NOMO-1 treated with dmso at 0.1 percent for 144 hours (cell line): ENCODE results near the gene CTSZ.

ENCODE experiments used
- DNase-seq: peaks from one replicate; lab custom pipeline; 2025; ENCODE audit not compliant: unreplicated experiment; lab: John Stamatoyannopoulos, UW

CTSZ gene

GRCh38 chr20:59032023-59032712 is 25.1 kb upstream of the CTSZ start, which contains the start of gene ATP5F1E:
Gene ATP5F1E (minus strand): TSS chr20:59032335. CDS start chr20:59032251, 84 bp downstream.
- peak; percentile 97 for DNase-seq

- no peak for DNase-seq
Observed at GRCh38 chr20:59031564-59032022, 24.5 kb upstream of the CTSZ start.

DNA sequence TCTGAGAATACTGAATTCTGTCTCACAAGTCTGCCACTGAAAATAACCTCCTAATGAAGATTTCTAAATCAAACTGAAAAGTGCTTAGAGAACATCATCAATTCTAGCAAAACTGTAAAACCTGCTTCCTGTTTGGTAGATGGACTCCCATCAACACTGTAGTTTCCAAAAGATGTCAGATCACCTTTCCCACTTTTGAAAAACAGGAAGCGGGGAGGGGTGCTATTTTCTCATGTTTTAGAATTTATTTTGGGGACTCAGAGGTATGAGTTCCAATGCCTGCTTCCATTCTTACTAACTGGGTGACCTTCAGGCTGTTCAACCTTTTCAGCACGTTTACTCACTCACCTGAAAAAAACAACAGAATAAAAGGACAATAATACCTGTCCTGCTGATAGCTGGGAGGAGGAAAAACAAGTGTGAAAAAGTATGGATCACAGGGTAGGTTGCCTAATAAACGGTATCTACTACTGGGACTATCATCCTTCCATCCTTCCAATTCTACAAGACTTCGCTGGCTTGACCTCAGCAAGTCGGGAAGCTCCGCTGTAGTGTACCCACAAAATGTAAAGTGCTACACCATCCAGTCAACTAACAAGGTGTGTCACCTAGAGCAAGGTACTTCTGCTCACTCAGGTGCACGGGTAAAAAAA is 24.0 kb upstream of the CTSZ start:
- DNase-seq: no peak

DNA sequence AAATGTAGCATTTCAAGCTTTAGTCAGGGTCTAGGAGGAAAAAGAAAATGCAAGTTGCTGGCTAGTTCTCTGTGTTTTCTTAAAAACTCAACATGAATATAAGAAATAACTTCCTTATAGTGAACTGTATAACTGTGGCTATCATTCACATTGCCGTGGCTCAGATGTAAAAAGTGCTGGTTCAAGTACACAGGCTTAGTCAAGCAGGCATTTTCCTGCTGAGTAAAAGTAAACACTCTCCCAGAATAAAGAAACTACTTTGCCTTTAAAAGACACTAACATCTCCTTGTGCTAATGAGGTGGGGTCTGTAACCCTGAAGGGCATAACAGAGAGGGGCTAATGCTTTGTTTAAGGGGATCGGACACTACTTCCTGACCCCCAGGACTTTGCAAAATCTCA is 21.8 kb upstream of the CTSZ start:
- DNase-seq: no peak

DNA sequence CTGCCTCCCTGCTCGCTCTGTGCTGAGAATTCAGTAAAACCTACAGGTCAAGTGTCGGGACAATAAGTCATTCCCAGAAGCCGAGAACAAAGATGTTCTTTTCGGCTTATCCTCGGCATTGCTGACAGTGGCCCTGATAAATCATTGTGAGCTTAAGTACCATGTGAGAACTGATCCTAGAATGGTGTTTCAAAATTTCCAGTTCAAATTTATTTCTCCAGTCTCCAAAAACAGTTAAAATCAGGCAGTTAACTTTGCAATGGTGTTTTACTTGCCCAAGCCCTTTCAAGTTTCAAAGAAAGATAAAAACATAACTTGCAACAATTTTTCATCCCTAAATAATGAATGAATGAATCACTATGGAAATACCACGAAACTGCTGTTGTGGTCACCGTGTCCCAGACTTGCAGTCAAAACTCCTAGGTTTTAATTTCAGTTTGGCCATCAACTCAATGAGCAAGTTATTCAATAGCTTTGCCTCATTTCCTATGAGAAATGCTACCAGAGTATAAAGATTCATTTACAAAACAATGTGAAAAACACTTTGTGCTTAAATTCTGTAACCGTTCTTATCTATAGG is 20.8 kb upstream of the CTSZ start:
- DNase-seq: no peak

DNA sequence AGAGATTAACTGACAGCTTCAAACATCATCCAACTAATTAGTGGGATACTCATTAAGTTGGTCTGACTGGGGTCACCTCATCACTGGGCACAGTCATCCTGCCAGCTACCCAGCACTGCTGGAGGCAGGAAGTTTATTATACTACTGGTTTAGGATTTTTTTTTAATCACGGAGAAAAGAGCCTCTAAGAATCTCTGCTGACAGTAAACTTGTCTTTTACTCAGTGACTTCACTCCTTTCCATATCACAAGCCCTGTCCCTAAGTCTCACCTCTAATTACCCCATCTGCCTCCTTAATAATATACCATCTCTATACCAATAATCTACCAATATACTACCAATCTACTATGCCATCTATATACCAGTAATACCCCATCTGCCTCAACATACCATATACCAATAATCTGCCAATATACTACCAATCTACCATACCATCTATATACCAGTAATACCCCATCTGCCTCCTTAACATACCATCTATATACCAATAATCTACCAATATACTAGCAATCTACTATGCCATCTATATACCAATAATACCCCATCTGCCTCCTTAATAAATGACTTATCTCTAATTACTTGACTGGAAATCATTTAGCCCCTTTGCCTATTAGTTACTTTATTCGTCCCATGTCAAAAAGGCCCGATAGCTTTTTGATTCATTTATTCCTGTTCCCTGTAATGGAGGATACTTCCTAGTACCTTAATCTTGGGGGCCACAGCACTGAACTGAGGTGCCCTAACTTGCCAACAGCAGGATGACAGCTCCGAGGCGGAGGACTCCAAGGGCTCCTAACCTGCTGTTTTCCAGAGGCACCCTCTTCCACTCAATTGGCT is 20.1 kb upstream of the CTSZ start:
- no peak for DNase-seq

GRCh38 chr20:59025511-59025910 is 18.5 kb upstream of the CTSZ start:
- no peak for DNase-seq

DNA sequence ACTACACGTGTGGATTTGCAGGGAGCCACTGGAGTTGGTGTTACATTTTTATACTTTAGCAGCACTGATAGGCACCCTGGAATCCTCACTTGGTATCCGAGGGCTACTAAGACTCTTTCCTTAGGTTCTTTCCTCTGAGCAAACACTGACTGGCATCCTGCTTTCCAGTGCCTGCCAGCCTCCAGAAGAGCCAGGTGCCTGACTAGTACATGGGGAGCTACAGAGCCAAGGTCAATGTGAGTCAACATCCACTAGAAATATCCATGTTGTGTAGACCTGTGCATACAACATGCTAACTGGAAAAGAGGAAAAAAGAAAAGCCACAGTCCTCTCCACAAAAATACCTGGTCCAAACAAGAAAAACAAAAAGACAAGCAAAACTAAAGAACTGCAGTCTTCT is 18.0 kb upstream of the CTSZ start:
- DNase-seq: no peak

DNA sequence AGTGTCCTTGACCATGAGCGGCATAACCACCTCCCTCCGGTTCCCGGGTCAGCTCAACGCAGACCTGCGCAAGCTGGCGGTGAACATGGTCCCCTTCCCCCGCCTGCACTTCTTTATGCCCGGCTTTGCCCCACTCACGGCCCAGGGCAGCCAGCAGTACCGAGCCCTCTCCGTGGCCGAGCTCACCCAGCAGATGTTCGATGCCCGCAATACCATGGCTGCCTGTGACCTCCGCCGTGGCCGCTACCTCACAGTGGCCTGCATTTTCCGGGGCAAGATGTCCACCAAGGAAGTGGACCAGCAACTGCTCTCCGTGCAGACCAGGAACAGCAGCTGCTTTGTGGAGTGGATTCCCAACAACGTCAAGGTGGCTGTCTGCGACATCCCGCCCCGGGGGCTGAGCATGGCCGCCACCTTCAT is 17.1 kb upstream of the CTSZ start:
- DNase-seq: no peak

DNA sequence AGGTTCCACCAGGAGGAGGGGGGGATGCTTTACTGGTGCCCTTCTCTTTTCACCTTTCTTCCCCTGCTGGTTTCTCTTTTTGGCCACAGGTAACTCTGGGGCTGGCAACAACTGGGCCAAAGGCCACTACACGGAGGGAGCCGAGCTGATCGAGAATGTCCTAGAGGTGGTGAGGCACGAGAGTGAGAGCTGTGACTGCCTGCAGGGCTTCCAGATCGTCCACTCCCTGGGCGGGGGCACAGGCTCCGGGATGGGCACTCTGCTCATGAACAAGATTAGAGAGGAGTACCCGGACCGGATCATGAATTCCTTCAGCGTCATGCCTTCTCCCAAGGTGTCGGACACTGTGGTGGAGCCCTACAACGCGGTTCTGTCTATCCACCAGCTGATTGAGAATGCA is 16.6 kb upstream of the CTSZ start:
- no peak for DNase-seq

DNA sequence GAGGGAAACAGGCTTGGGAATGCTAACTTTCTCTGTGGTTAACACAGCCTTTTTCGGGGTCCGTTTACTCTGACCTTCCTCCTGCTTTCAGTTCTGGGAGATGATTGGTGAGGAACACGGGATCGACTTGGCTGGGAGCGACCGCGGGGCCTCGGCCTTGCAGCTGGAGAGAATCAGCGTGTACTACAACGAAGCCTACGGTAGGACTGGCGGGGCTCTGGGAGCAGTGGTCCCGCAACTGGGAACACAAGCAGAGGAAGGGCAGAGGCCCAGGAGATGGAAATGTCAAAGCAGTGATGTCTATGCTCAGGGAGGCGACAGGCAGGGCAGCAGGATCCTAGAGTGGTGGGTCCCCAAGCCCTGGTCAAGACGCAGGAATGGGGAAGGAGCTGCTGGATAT is 15.7 kb upstream of the CTSZ start:
- DNase-seq: no peak

- DNase-seq: no peak
Observed at GRCh38 chr20:59020938-59021551, 14.0 kb upstream of the CTSZ start.

GRCh38 chr20:59019217-59019616 is 12.2 kb upstream of the CTSZ start, which contains the start of gene TUBB1:
Gene TUBB1 (plus strand): TSS chr20:59019429. CDS start chr20:59019523, 94 bp downstream.
- DNase-seq: no peak

GRCh38 chr20:59018817-59019216 is 11.8 kb upstream of the CTSZ start:
- DNase-seq: no peak

DNA sequence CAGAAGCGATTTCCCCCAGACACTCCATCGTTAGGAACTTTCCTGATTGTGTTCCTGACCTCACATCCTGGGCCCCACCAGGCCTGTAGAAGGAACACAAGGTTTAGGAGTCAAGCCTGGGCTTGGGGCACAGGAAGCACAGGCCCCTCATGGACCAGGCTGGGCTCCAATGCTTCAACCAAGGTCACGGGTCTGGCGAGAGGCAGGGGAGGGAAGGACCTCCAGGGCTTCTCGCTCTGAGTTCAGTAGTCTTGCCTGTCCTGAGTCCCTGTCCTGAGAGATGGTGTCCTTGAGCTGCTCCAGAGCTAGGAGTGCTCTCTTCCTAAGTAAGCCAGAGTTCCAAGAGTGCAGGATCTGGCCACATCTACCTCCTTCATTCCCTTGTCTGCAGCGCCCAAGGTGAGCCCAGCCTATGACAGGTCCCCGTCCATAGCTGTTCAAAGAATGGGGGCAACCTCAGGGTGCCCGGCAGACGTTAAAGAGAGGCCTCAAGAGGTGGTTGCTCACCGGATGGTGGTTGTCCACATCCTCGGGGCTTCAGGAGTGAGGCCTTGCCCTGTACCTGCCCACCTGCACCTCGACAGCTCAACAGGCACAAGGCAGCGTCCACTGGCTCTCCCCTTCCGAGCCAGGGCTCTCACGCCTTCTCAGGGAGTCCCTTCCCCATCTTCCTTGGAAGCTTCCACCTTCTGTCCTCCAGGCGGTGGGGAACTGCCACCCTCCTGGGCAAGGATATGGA is 10.6 kb upstream of the CTSZ start:
- DNase-seq: no peak

DNA sequence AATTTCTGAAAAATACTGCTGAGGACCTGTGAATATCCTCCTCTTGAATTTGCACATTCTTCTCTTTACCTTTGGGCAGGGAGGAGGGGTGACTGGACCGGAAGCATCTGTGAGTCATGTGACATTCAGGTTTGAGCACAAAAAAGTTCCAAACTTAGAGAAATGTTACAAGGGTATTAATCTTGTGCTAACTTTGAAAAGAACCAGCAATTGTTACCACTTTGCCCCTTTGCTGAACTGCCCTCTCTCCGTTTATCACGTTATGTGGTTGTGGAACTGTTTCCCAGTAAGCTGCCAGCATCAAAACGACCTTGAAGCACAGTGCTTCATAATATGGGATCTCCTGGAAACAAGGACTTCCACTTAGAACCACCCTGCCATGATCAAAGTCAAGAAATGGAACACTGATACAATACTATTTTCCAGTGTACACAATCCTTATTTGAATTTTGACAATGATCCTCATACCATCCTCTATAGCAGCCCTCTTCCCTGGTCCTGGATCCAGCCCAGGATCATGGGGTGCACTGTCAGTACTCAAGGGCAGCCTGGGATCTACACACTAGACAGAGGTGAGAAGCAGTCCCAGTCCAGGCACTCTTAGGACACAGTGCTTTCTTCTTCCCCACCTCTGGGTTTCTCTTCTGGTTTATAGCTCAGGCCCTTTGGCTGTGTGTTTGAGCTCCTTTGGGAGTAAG is 9.9 kb upstream of the CTSZ start:
- no peak for DNase-seq

DNA sequence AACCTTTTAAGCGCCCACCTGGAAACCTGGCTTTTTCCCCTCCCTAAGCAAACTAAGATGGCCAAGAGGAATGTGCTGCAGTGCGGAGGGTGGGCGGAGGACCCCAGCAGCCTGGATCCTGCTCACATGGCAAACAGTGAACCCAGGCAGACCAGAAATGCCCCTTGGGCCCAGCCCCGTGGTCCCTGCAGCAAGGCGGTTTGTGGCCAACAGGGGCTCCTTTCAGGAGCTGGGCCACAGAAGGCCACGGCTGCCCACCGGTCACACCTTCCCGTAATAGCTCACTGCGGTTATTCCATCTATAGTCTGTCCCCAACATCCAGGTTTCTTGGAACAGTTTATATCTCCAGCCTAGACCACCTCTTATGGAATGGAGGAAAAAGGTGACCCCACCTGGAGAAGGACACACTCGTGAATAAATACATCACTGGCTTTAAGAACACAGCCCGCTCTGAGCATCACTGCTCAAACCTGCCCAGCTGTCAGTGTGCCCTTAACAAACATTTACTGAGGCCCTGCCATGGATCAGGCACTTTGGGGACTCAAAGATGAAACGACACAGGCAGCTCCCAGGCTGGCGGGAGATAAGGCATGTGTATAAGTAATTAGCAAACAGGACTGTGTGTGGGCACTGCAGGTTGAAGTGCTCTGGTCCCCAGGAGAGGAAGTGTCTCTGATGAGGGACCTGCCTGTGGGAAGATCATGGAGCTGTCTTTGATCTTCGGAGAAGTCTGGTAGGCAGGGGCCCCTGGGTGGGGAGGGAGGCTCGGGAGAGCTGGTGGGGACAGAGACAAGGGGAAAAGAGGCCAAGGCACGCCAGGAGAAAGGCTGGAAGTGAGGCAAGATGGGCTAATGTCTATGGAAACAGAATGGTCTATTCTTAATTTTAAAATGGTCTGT is 9.0 kb upstream of the CTSZ start:
- no peak for DNase-seq

DNA sequence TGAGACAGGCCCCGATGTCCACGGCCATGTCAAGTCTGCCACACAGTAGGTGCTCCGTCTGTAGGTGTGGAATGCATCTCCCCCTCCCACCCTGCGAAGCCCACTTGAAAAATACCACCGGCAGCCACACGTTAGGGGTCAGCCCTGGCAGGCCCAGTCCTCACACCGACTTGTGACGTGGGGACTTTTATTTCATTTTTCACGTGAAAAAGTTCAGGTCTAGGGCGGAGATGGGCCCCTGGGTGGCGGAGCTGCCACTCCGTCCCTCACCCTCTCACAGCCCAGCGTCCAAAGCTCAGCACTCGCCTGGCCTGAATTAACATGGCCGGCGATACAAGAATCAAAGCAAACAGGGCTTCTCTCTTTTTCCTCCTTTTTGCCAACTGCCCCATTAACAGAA is 8.4 kb upstream of the CTSZ start:
- DNase-seq: no peak
